Measurements from ENCODE around the gene GPR137.

- no peak for TF ChIP-seq POLR2A (IDR thresholded peaks at IDR 0.05; ENCODE audit: extremely low read depth, insufficient read length)
- no peak for TF ChIP-seq CTCF (IDR thresholded peaks at IDR 0.05; ENCODE audit: low read depth, low read length)
- TF ChIP-seq, protein P1, sequence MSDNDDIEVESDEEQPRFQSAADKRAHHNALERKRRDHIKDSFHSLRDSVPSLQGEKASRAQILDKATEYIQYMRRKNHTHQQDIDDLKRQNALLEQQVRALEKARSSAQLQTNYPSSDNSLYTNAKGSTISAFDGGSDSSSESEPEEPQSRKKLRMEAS (IDR thresholded peaks at IDR 0.05; ENCODE audit: low read depth, low read length), result no peak; the same call in 1 of the 2 replicates
Measured at GRCh38 chr11:64245401-64245796, 40.2 kb upstream of the GPR137 start.

Data from NB4 (cell line).